Central memory CD4-positive, alpha-beta T cell (primary cell): ENCODE measurements around the gene GPR152.

Source experiments
- DNase-seq: peaks from one replicate; pipeline ENCODE4 v3.0.0; 2022
- total RNA-seq, 3 experiments: gene quantifications; one replicate each; lab custom pipeline; 2026; lab: John Stamatoyannopoulos, UW

Gene GPR152
- total RNA-seq: 0 to 0.19 (median 0) reads per million in 3 experiments

GRCh38 chr11:67452141-67452952 lies at the start of gene GPR152:
TSS of gene GPR152 (minus strand) at chr11:67452729. CDS start at chr11:67452724, 5 bp downstream.
- DNase-seq: no peak

GRCh38 chr11:67501854-67502253 lies 49.3 kb upstream of the GPR152 start:
- DNase-seq: no peak

GRCh38 chr11:67500831-67501715 lies 48.5 kb upstream of the GPR152 start:
- no peak for DNase-seq

GRCh38 chr11:67500484-67500821 lies 47.9 kb upstream of the GPR152 start:
- no peak for DNase-seq

GRCh38 chr11:67499808-67500483 lies 47.4 kb upstream of the GPR152 start:
- DNase-seq: no peak

GRCh38 chr11:67498544-67498972 lies 46.0 kb upstream of the GPR152 start:
- DNase-seq: no peak

- DNase-seq: no peak
Measured at GRCh38 chr11:67497656-67498291, 45.2 kb upstream of the GPR152 start.

GRCh38 chr11:67496113-67496512 lies 43.6 kb upstream of the GPR152 start:
- no peak for DNase-seq

- no peak for DNase-seq
Measured at GRCh38 chr11:67495234-67496005, 42.9 kb upstream of the GPR152 start.

- no peak for DNase-seq
Measured at GRCh38 chr11:67494371-67495233, 42.1 kb upstream of the GPR152 start.

GRCh38 chr11:67493548-67494370 lies 41.2 kb upstream of the GPR152 start:
- no peak for DNase-seq

GRCh38 chr11:67492801-67493547 lies 40.4 kb upstream of the GPR152 start:
- DNase-seq: no peak

- no peak for DNase-seq
Measured at GRCh38 chr11:67492069-67492727, 39.7 kb upstream of the GPR152 start.

- DNase-seq: no peak
Measured at GRCh38 chr11:67491276-67492068, 38.9 kb upstream of the GPR152 start.

GRCh38 chr11:67490727-67491065 lies 38.2 kb upstream of the GPR152 start:
- no peak for DNase-seq

- no peak for DNase-seq
Measured at GRCh38 chr11:67489885-67490726, 37.6 kb upstream of the GPR152 start.
